Measurements from ENCODE around the gene PEA15. TPM values are rescaled to one million over a fixed set of nuclear protein-coding genes. Genes with fewer than 3 reads are reported as not detected.

Gene PEA15, protein sequence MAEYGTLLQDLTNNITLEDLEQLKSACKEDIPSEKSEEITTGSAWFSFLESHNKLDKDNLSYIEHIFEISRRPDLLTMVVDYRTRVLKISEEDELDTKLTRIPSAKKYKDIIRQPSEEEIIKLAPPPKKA
- polyA plus RNA-seq (ENCODE audit: low read depth in 6 of 6) = 10 to 100 TPM; 11.2 to 21.6 (median 14.4) TPM

GRCh38 chr1:160205242-160206035 is at the start of gene PEA15:
Gene PEA15, plus strand, starts transcription at chr1:160205384. Its CDS starts 6,161 bp downstream, at chr1:160211545.
- Mint-ChIP-seq H3K4me3 (peak within 1 kb of the TSS; percentile 85 to 97 (median 93)), H3K9me3 (no peaks in the 10 kb centered on the region), H3K36me3 (no peaks in the 10 kb centered on the region), H3K27ac (peak within 1 kb of the TSS; percentile 91 to 99 (median 98)), H3K4me1 (peaks cover 46 to 72% (median 57%) of the 10 kb centered on the region in 3 donors), H3K27me3 (no peaks in the 10 kb centered on the region)
- ATAC-seq (ENCODE audit: low read depth in 2 of 2) (peak; percentile 45 to 51), DNase-seq (peak; percentile 66)

DNA sequence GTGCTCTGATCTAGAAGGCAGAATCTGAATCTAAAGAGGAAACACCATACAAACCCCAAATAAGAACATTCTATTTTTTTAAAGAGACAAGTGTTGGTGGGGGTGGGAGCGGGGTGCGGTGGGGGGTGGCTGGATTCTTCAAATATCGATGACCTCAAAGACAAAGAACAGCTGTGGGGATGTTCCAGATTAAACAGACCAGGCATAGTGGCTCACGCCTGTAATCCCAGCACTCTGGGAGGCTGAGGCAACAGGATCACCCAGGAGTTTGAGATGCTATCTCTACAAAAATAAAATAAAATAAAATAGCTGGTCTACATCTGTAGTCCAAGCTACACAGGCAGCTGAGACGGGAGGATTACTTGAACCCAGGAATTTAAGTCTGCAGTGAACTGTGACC is 48.8 kb upstream of the PEA15 start:
- Mint-ChIP-seq H3K4me1 (no peaks in the 10 kb centered on the region), H3K27ac (no peak overlapping the region), H3K9me3 (peaks cover 0 to 1% (median 0%) of the 10 kb centered on the region in 7 donors), H3K27me3 (peaks cover 0 to 17% (median 14%) of the 10 kb centered on the region in 3 donors), H3K36me3 (no peaks in the 10 kb centered on the region), H3K4me3 (no peak overlapping the region)
- no peak for DNase-seq
- no peak for ATAC-seq (ENCODE audit: low read depth in 2 of 2)

DNA sequence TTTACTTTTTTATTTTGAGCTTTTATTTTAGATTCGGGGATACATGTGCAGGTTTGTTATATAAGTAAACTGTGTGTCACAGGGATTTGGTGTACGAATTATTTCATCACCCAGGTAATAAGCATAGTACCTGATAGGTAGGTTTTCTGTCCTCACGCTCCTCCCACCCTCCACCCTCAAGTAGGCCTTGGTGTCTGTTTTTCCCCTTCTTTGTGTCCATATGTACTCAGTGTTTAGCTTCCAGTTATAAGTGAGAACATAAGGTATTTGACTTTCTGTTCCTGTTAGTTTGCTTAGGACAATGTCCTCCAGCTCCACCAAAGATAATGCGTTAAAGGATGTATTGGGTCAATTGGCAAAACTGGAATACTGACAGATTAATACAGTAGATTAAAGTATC is 48.0 kb upstream of the PEA15 start:
- Mint-ChIP-seq H3K4me1 (no peaks in the 10 kb centered on the region), H3K27me3 (peaks cover 0 to 9% (median 6%) of the 10 kb centered on the region in 3 donors), H3K9me3 (peaks cover 0 to 1% (median 0%) of the 10 kb centered on the region in 7 donors), H3K27ac (no peak overlapping the region), H3K36me3 (no peaks in the 10 kb centered on the region), H3K4me3 (no peak overlapping the region)
- DNase-seq = no peak
- no peak for ATAC-seq (ENCODE audit: low read depth in 2 of 2)

DNA sequence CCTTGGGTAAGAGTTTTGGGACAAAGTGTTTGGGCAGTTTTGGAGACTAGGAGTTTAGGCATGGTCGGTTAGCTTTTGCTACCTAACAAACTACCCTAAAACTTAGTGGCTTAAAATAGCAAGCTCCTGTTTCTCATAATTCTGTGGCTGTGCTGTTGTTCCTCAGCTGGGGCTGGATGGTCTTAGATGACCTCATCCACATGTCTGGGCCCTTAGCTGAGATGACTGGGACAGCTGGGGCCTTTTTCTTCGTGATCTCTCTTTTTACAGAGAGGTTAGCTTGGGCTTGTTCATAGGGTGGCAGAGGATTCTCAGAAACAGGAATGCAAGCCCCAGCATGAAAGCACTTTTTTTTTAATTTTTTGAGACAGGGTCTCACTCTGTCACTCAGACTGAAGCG is 47.2 kb upstream of the PEA15 start:
- no peaks in the 10 kb centered on the region for H3K4me1 Mint-ChIP-seq
- ATAC-seq (ENCODE audit: low read depth in 2 of 2) (no peak), DNase-seq (no peak)
- peaks cover 0 to 8% (median 6%) of the 10 kb centered on the region in 3 donors for H3K27me3 Mint-ChIP-seq
- no peak overlapping the region for H3K4me3 Mint-ChIP-seq
- H3K9me3 Mint-ChIP-seq = peaks cover 0 to 1% (median 0%) of the 10 kb centered on the region in 7 donors
- H3K36me3 Mint-ChIP-seq = no peaks in the 10 kb centered on the region
- no peak overlapping the region for H3K27ac Mint-ChIP-seq

DNA sequence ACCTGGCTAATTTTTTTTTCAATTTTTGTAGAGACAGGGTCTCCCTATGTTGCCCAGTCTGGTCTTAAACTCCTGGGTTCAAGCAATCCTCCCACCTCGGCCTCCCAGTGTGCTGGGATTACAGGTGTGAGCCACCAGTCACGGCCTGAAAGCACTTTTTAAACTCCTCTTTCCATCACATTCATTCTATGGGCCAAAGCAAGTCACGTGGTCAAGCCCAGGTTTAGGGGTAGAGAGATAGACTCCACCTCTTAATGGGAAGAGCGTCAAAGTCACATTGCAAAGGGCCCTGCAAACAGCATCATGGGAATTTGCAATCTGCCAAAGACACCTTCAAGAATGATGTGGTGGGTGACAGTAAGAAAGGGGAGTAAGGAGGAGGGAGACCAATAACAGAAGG is 46.6 kb upstream of the PEA15 start:
- ATAC-seq (ENCODE audit: low read depth in 2 of 2) (no peak), DNase-seq (no peak)
- H3K27me3 Mint-ChIP-seq = peaks cover 0 to 8% (median 6%) of the 10 kb centered on the region in 3 donors
- H3K4me1 Mint-ChIP-seq = no peaks in the 10 kb centered on the region
- H3K27ac Mint-ChIP-seq = no peak overlapping the region
- peaks cover 0 to 1% (median 0%) of the 10 kb centered on the region in 7 donors for H3K9me3 Mint-ChIP-seq
- no peak overlapping the region for H3K4me3 Mint-ChIP-seq
- H3K36me3 Mint-ChIP-seq = no peaks in the 10 kb centered on the region

GRCh38 chr1:160159846-160160245 is 45.3 kb upstream of the PEA15 start:
- no peak overlapping the region for H3K27ac Mint-ChIP-seq
- no peaks in the 10 kb centered on the region for H3K9me3 Mint-ChIP-seq
- no peak for ATAC-seq (ENCODE audit: low read depth in 2 of 2)
- no peak overlapping the region for H3K4me3 Mint-ChIP-seq
- no peak for DNase-seq
- H3K36me3 Mint-ChIP-seq = no peaks in the 10 kb centered on the region
- H3K4me1 Mint-ChIP-seq = no peaks in the 10 kb centered on the region
- peaks cover 0 to 8% (median 6%) of the 10 kb centered on the region in 3 donors for H3K27me3 Mint-ChIP-seq

DNA sequence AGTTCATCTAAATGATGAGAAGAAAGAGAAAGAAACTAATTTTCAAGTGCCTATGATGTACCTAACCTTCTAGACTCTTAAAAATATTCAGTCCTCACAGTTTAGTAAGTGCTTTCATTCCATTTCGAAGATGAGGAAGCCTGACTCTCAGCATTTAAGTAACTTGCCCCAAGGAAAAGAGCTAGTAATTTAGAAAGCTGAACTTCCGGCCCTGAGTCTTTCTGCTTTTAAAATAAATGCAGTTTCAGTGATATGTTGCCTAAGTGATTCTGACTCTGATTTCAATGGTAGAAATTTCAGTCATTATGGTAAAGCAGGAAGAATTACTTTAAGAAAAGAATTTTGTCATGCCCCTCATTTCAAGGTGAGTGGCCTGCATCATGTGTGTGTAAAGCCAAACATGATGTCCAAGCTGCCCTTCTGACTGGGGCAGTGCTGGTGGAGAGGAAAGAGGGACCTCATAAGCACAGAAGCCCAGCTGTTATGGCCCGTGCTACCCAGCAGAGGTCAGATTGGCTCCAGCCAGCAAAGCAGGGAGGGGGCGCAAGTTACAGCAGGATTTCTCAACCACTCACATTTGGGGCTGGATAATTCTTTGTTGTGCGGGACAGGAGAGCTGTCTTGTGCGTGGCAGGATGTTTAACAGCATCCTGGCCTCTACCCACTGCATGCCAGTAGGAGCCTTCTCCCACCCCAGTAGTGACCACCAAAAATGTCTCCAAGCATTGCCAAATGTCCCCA is 43.0 kb upstream of the PEA15 start:
- peaks cover 4 to 8% (median 5%) of the 10 kb centered on the region in 3 donors for H3K27me3 Mint-ChIP-seq

DNA sequence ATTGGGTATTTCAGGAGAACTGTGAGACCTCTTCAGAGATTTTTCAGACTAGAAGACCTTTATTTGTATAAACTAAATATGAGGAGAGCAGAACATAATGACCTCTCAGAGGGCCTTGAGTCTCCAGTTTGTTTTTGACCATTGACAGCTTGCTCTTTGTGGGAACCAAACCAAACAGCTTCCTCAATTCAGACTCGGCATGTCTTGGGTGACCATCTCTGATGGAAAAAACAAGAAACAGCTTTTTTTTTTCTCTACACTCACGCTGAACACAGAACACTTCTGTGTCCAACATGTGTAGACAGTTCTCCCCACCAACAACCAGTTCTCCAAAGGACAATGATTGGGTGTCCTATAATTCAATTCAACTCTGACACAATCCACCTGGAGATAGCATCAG is 42.3 kb upstream of the PEA15 start:
- H3K9me3 Mint-ChIP-seq = no peaks in the 10 kb centered on the region
- H3K4me3 Mint-ChIP-seq = no peak overlapping the region
- peaks cover 4 to 8% (median 5%) of the 10 kb centered on the region in 3 donors for H3K27me3 Mint-ChIP-seq
- H3K4me1 Mint-ChIP-seq = no peaks in the 10 kb centered on the region
- DNase-seq = no peak
- H3K36me3 Mint-ChIP-seq = no peaks in the 10 kb centered on the region
- H3K27ac Mint-ChIP-seq = peak overlapping the region in 1 of 6 donors; percentile 16
- no peak for ATAC-seq (ENCODE audit: low read depth in 2 of 2)

More for the DNA sequence above, 43.0 kb upstream of the PEA15 start:
- no peaks in the 10 kb centered on the region for H3K9me3 Mint-ChIP-seq
- H3K4me1 Mint-ChIP-seq = no peaks in the 10 kb centered on the region
- no peaks in the 10 kb centered on the region for H3K36me3 Mint-ChIP-seq
- no peak overlapping the region for H3K4me3 Mint-ChIP-seq
- H3K27ac Mint-ChIP-seq = no peak overlapping the region
- DNase-seq (no peak), ATAC-seq (ENCODE audit: low read depth in 2 of 2) (no peak)

GRCh38 chr1:160163615-160164014 is 41.6 kb upstream of the PEA15 start:
- ATAC-seq (ENCODE audit: low read depth in 2 of 2) (no peak), DNase-seq (no peak)
- Mint-ChIP-seq H3K4me3 (no peak overlapping the region), H3K27ac (peak overlapping the region in 1 of 6 donors; percentile 46), H3K4me1 (no peaks in the 10 kb centered on the region), H3K36me3 (no peaks in the 10 kb centered on the region), H3K9me3 (no peaks in the 10 kb centered on the region), H3K27me3 (peaks cover 4 to 5% (median 5%) of the 10 kb centered on the region in 3 donors)

- ATAC-seq (ENCODE audit: low read depth in 2 of 2) = no peak
- Mint-ChIP-seq H3K4me3 (no peak overlapping the region), H3K4me1 (peaks cover 1 to 3% (median 1%) of the 10 kb centered on the region in 3 donors), H3K27me3 (peaks cover under 1 to 5% (median 4%) of the 10 kb centered on the region in 3 donors), H3K9me3 (no peaks in the 10 kb centered on the region), H3K36me3 (no peaks in the 10 kb centered on the region), H3K27ac (no peak overlapping the region)
- DNase-seq = no peak
These were observed 41.1 kb upstream of the PEA15 start for GRCh38 chr1:160164121-160164520.

DNA sequence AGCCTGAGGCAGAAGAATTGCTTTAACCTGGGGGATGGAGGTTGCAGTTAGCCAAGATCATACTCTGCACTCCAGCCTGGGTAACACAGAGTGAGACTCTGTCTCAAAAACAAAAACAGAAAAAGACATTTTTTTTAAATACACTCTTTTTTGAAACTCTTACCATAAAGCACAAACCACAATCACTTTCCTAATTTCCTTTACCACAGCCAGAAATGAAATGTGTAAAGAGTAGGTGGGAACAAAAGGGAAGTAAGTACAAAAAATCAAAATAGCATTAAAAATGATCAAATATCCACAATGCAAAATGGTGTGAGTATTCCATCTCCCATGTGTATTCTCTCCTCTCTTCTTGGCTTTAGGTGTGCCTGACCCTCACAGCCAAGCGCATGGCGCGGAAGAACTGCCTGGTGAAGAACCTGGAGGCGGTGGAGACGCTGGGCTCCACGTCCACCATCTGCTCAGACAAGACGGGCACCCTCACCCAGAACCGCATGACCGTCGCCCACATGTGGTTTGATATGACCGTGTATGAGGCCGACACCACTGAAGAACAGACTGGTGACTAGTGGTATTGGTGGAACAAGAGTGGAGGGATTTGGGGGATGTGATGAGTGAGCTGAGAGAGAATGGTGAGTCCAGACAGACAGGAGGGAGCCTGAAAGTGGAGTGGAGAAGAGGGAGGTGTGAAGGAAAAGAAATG is 38.9 kb upstream of the PEA15 start:
- Mint-ChIP-seq H3K27me3 (peaks cover 0 to 5% (median 4%) of the 10 kb centered on the region in 3 donors), H3K9me3 (no peaks in the 10 kb centered on the region), H3K4me1 (peaks cover 10 to 14% (median 12%) of the 10 kb centered on the region in 3 donors), H3K4me3 (no peak overlapping the region), H3K36me3 (no peaks in the 10 kb centered on the region), H3K27ac (peak overlapping the region in 1 of 6 donors; percentile 59)
- no peak for ATAC-seq (ENCODE audit: low read depth in 2 of 2)
- no peak for DNase-seq

DNA sequence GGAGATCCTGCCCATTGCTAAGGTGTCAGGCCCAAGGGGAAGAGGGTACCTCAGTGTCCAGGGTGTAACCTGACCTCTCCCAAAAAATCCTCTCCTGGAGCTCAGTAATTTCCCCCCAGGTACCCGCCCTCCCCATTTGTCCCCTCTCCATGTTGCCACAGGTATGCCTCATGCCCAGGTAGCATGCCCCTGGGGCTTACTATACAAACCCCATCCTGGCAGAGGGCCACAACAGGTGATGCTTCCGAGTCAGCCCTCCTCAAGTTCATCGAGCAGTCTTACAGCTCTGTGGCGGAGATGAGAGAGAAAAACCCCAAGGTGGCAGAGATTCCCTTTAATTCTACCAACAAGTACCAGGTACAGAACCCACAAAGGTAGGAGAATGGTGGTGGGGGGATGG is 38.1 kb upstream of the PEA15 start:
- no peaks in the 10 kb centered on the region for H3K36me3 Mint-ChIP-seq
- ATAC-seq (ENCODE audit: low read depth in 2 of 2) = no peak

GRCh38 chr1:160167580-160167979 is 37.6 kb upstream of the PEA15 start:
- H3K27ac Mint-ChIP-seq = no peak overlapping the region
- ATAC-seq (ENCODE audit: low read depth in 2 of 2) (no peak), DNase-seq (no peak)
- no peak overlapping the region for H3K4me3 Mint-ChIP-seq
- H3K36me3 Mint-ChIP-seq = no peaks in the 10 kb centered on the region
- H3K4me1 Mint-ChIP-seq = peaks cover 10 to 14% (median 12%) of the 10 kb centered on the region in 3 donors
- no peaks in the 10 kb centered on the region for H3K9me3 Mint-ChIP-seq
- H3K27me3 Mint-ChIP-seq = peaks cover 2 to 12% (median 8%) of the 10 kb centered on the region in 3 donors

More for the DNA sequence above, 38.1 kb upstream of the PEA15 start:
- no peaks in the 10 kb centered on the region for H3K9me3 Mint-ChIP-seq
- H3K27ac Mint-ChIP-seq = no peak overlapping the region
- H3K27me3 Mint-ChIP-seq = peaks cover 0 to 7% (median 4%) of the 10 kb centered on the region in 3 donors
- H3K4me1 Mint-ChIP-seq = peaks cover 10 to 14% (median 12%) of the 10 kb centered on the region in 3 donors
- DNase-seq = no peak
- no peak overlapping the region for H3K4me3 Mint-ChIP-seq

Measured in naive B cell (primary cell).